ENCODE data around the gene DLST. TPM values are rescaled to one million over a fixed set of nuclear protein-coding genes. Genes with fewer than 3 reads are reported as not detected.
A peak's percentile ranks its signal among the peaks of the same experiment; 100 is the strongest.

Gene DLST
- total RNA-seq = 101 and 107 TPM in 2 replicates
- long read RNA-seq, transcript DLST-202 (15 exons, 2,838 nt) = major isoform, 8 of 15 reads
- long read RNA-seq, partial matches to known transcripts = 4 of 15 reads
- long read RNA-seq, other reads (novel, unspliced or antisense) = 3 of 15 reads

DNA sequence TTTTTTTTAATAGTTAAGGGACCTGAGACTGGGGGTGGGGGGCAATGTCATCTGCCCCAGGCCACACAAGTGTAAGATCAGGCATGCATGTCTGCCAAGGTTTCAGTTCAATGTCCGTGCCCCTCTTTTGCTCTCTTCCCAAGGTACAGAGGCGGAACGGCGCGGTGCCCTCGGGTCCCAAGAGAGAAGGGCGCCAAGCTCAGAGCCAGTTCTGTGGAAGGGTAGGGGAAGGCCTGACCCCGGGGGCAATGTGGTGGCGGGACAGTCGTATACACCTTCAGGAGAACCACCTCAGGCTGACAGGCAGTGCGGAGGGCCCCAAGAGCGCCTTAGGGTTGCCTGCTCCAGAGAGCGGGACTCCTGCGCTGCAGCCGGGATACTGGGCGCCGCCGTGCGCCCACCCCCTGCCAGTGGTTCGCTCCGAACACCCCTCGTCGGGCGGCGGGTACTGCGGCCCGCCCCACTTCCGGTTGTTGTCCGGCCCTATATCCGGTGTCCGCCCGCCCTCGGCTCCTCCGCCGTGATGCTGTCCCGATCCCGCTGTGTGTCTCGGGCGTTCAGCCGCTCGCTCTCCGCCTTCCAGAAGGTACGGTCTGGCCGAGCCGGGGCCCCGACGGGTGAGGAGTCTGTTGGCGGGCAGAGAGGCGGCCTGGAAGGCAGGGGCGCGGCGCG is at the start of gene DLST:
Gene DLST, plus strand, starts transcription at position 486 of the 672 bp plus-strand sequence. Its CDS starts 38 bp downstream, at position 524.
- TF ChIP-seq CTCF (IDR thresholded peaks at IDR 0.05) = no peak
- no peaks in the 10 kb centered on the region for H3K27me3 Mint-ChIP-seq (ENCODE audit: unreplicated experiment)
- H3K9me3 Mint-ChIP-seq (ENCODE audit: unreplicated experiment) = no peaks in the 10 kb centered on the region

DNA sequence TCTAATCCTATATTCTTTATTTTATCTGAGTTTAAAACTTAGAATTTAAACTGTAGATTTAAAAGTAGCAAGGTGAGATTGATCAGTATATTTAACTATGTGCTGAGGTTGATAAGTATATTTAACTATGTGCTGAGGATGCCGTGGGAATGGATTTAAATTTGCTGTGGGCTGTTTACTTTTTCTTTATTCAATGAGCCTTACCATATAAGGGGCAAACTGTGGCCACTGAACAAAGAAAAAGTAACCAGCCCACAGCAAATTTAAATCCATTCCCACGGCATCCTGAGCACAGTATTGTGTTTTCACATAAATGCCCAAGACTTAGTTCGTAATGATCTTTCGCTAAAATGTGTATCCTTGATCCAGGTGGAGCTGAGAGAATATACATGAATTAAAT is 48.9 kb upstream of the DLST start:
- H3K27ac Mint-ChIP-seq (ENCODE audit: unreplicated experiment) = no peak overlapping the region

More for the DNA sequence above, at the start of gene DLST:
- DNase-seq (ENCODE audit: extremely low spot score, unreplicated experiment) = peak; percentile 96
- peaks cover 47% of the 10 kb centered on the region for H3K4me1 Mint-ChIP-seq (ENCODE audit: unreplicated experiment)
- H3K27ac Mint-ChIP-seq (ENCODE audit: unreplicated experiment) = peak within 1 kb of the TSS; percentile 94
- peaks cover 11% of the 10 kb centered on the region for H3K36me3 Mint-ChIP-seq (ENCODE audit: unreplicated experiment)
- H3K4me3 Mint-ChIP-seq (ENCODE audit: unreplicated experiment) = peak within 1 kb of the TSS; percentile 98

DNA sequence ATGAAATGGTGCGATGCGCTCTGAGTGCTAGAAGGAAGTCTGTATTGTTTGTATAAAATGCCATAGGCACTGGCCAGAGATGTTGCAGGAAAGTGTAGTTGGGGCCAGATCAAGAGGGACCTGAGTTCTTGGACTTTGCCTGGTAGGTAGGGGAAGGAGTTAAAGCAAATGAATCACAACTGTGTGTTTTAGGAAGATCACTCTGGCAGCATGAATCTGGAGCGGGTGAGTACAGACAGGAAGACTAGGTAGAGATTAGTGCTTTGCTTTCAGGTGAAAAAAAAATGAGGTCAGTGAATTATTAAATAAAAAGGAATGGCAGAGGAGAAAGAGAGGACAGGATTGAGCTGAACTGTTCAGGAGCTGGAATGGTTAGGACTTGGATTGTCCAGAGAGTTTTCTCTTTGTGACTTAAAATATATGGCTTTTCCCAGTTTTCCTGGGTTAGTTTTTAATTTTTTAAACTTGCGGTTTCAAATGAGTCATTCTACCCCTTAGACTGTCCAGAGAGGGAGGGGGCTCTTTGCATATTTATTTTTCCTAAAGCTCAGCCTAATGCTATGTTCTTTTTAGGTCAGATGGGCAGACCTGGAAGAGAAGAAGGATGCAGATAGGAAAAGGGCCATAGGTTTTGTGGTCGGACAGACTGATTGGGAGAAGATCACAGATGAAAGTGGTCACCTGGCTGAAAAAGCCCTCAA is 46.9 kb upstream of the DLST start:
- DNase-seq (ENCODE audit: extremely low spot score, unreplicated experiment) = no peak
- H3K4me1 Mint-ChIP-seq (ENCODE audit: unreplicated experiment) = peaks cover 47% of the 10 kb centered on the region
- H3K4me3 Mint-ChIP-seq (ENCODE audit: unreplicated experiment) = peak overlapping the region; percentile 10
- TF ChIP-seq CTCF (IDR thresholded peaks at IDR 0.05) = no peak
- no peaks in the 10 kb centered on the region for H3K27me3 Mint-ChIP-seq (ENCODE audit: unreplicated experiment)
- peak overlapping the region; percentile 79 for H3K27ac Mint-ChIP-seq (ENCODE audit: unreplicated experiment)
- H3K9me3 Mint-ChIP-seq (ENCODE audit: unreplicated experiment) = no peaks in the 10 kb centered on the region
- peaks cover 11% of the 10 kb centered on the region for H3K36me3 Mint-ChIP-seq (ENCODE audit: unreplicated experiment)

More for the DNA sequence above, 48.9 kb upstream of the DLST start:
- no peak for TF ChIP-seq CTCF (IDR thresholded peaks at IDR 0.05)
- peaks cover 38% of the 10 kb centered on the region for H3K4me1 Mint-ChIP-seq (ENCODE audit: unreplicated experiment)
- no peaks in the 10 kb centered on the region for H3K9me3 Mint-ChIP-seq (ENCODE audit: unreplicated experiment)
- H3K4me3 Mint-ChIP-seq (ENCODE audit: unreplicated experiment) = no peak overlapping the region
- peaks cover 19% of the 10 kb centered on the region for H3K36me3 Mint-ChIP-seq (ENCODE audit: unreplicated experiment)
- no peaks in the 10 kb centered on the region for H3K27me3 Mint-ChIP-seq (ENCODE audit: unreplicated experiment)
- no peak for DNase-seq (ENCODE audit: extremely low spot score, unreplicated experiment)

DNA sequence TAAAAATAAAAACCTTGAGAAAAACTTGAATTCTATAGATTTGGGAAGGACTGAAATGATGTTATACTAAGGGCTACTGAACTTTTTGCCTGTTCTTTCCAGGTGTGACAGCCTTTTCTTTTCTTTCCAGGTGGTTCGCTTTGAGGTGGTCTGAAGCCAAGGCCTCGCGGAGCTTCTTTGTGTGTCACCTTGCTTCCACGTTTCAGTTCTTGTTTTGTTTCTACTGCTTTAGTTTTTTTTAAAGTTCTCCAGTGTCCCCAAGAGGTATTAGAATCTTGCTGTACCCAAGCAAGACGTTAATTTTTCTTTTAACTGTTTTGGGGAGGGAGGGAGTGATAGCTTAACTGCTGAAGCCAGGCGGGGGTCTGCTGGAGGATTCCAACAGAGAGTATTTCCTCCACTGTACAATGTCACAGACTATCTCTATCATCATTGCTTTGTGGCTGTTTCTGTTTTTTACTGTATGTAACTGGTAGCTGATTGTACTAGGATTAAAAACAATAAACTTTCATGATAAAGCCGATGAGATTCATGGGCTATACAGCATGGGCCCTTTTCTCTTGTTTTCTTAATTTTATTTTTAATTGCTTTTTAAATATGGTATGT is 46.0 kb upstream of the DLST start:
- no peak for DNase-seq (ENCODE audit: extremely low spot score, unreplicated experiment)
- no peaks in the 10 kb centered on the region for H3K27me3 Mint-ChIP-seq (ENCODE audit: unreplicated experiment)
- no peak for TF ChIP-seq CTCF (IDR thresholded peaks at IDR 0.05)
- H3K9me3 Mint-ChIP-seq (ENCODE audit: unreplicated experiment) = no peaks in the 10 kb centered on the region
- peak overlapping the region; percentile 79 for H3K27ac Mint-ChIP-seq (ENCODE audit: unreplicated experiment)
- peaks cover 47% of the 10 kb centered on the region for H3K4me1 Mint-ChIP-seq (ENCODE audit: unreplicated experiment)
- H3K36me3 Mint-ChIP-seq (ENCODE audit: unreplicated experiment) = peaks cover 11% of the 10 kb centered on the region
- H3K4me3 Mint-ChIP-seq (ENCODE audit: unreplicated experiment) = no peak overlapping the region
